ENCODE results near the gene ANTXRL.

The ANTXRL gene

GRCh38 chr10:46286991-46287693, at the start of gene ANTXRL:
TSS of gene ANTXRL (plus strand) at chr10:46286997. CDS start at chr10:46287263, 266 bp downstream.
- Histone ChIP-seq H3K27me3 (replicated peaks; ENCODE audit: control insufficient read depth, insufficient read depth, low read length) (no peaks in the 10 kb centered on the region; the same call in 1 of the 2 replicates), H3K4me3 (replicated peaks; ENCODE audit: low read depth, low read length) (no peak within 1 kb of the TSS), H3K36me3 (ENCODE audit: control insufficient read depth, insufficient read depth, low read length) (no peaks in the 10 kb centered on the region)
- no peak for DNase-seq (ENCODE audit: extremely low read depth, insufficient read length)
- TF ChIP-seq CTCF (IDR thresholded peaks at IDR 0.05; ENCODE audit: insufficient read depth, low read length, poor library complexity, severe bottlenecking): no peak

- Histone ChIP-seq H3K4me3 (replicated peaks; ENCODE audit: low read depth, low read length) (no peak overlapping the region), H3K36me3 (ENCODE audit: control insufficient read depth, insufficient read depth, low read length) (no peaks in the 10 kb centered on the region), H3K27me3 (replicated peaks; ENCODE audit: control insufficient read depth, insufficient read depth, low read length) (no peaks in the 10 kb centered on the region)
- TF ChIP-seq CTCF (IDR thresholded peaks at IDR 0.05; ENCODE audit: insufficient read depth, low read length, poor library complexity, severe bottlenecking): no peak
- no peak for DNase-seq (ENCODE audit: extremely low read depth, insufficient read length)
Measured at GRCh38 chr10:46237815-46238510, 48.8 kb upstream of the ANTXRL start.

GRCh38 chr10:46239247-46239646, 47.5 kb upstream of the ANTXRL start:
- TF ChIP-seq CTCF (IDR thresholded peaks at IDR 0.05; ENCODE audit: insufficient read depth, low read length, poor library complexity, severe bottlenecking): no peak
- Histone ChIP-seq H3K36me3 (ENCODE audit: control insufficient read depth, insufficient read depth, low read length) (no peaks in the 10 kb centered on the region), H3K27me3 (replicated peaks; ENCODE audit: control insufficient read depth, insufficient read depth, low read length) (no peaks in the 10 kb centered on the region), H3K4me3 (replicated peaks; ENCODE audit: low read depth, low read length) (no peak overlapping the region)
- no peak for DNase-seq (ENCODE audit: extremely low read depth, insufficient read length)

GRCh38 chr10:46239993-46240683, 46.7 kb upstream of the ANTXRL start:
- Histone ChIP-seq H3K27me3 (replicated peaks; ENCODE audit: control insufficient read depth, insufficient read depth, low read length) (no peaks in the 10 kb centered on the region), H3K36me3 (ENCODE audit: control insufficient read depth, insufficient read depth, low read length) (no peaks in the 10 kb centered on the region), H3K4me3 (replicated peaks; ENCODE audit: low read depth, low read length) (no peak overlapping the region)
- no peak for TF ChIP-seq CTCF (IDR thresholded peaks at IDR 0.05; ENCODE audit: insufficient read depth, low read length, poor library complexity, severe bottlenecking)
- DNase-seq (ENCODE audit: extremely low read depth, insufficient read length): no peak

GRCh38 chr10:46240684-46241565, 45.9 kb upstream of the ANTXRL start:
- Histone ChIP-seq H3K27me3 (replicated peaks; ENCODE audit: control insufficient read depth, insufficient read depth, low read length) (no peaks in the 10 kb centered on the region), H3K4me3 (replicated peaks; ENCODE audit: low read depth, low read length) (no peak overlapping the region), H3K36me3 (ENCODE audit: control insufficient read depth, insufficient read depth, low read length) (no peaks in the 10 kb centered on the region)
- TF ChIP-seq CTCF (IDR thresholded peaks at IDR 0.05; ENCODE audit: insufficient read depth, low read length, poor library complexity, severe bottlenecking): no peak
- DNase-seq (ENCODE audit: extremely low read depth, insufficient read length): no peak

All from GM06990 (cell line).